ENCODE results near the gene TRIM37. TPM values are rescaled to one million over a fixed set of nuclear protein-coding genes. Genes with fewer than 3 reads are reported as not detected.

TRIM37 gene
- total RNA-seq, 8 experiments from 2014 or later, result 30.2 to 54.5 (median 32.0) TPM

DNA sequence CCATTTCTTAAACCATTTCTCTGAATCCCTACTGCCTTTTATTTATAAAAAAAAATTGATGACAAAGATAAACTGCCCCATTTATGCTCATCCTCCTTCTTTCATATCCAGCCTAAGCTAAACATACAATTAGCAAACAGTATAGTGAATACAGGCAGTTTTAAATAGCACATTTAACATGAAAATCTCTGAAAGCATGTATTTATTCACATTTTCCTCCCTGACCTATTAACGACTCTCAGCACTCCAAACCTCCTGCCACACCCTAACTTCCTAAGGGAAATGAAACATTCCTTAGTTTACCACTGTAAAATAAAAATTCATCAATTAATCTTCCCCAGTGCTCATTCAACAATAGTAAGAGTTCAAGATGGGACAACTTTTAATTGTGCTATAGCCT lies 56.9 kb downstream of the TRIM37 start:
- in situ Hi-C loops (cut with MboI; ENCODE audit: low pct_unique_long_range_greater_than_20kb in 2 of 9, low sequenced_read_pairs in 9 of 9, unreplicated experiment in 9 of 9), result no loop called here
- 0 to 100% (median 89%) methylated on average over 1 of the region's 1 CpG; no CpG with 5 or more reads in 2 of the 10 experiments for WGBS, 10 experiments
- ATAC-seq (replicated peaks in 6 of 8), result peak in 3 of 8 experiments; percentile 39 to 69 (median 68)
- Histone ChIP-seq H3K27ac (no peak overlapping the region), H3K4me3 (no peak overlapping the region), H3K4me1 (replicated peaks in 1 of 2) (no peaks in the 10 kb centered on the region)

DNA sequence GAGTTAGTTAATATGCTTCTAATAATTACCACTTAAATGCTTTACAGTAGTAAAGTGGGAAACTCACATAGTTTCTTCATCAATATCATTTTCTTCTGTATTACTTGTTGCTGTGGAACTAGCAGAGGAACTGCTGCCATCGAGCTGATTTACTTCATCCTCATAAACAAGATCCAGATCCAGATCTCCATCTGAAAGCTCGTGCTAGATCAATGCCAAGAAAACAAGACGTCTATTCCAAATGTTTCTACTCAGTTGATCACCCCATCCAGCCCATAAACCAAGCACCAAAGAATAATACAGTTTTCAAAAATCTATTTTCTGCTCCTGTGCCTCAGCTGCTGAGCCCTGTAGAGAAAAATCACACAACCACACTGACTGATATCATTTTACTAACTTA lies 59.1 kb downstream of the TRIM37 start:
- ATAC-seq (replicated peaks in 6 of 8), result peak in 2 of 8 experiments; percentile 29 to 42
- 0 to 100% (median 93%) methylated on average over 1 to 3 of the region's 3 CpGs; no CpG with 5 or more reads in 1 of the 10 experiments for WGBS, 10 experiments
- Histone ChIP-seq H3K4me1 (replicated peaks in 1 of 2) (no peaks in the 10 kb centered on the region), H3K27ac (no peak overlapping the region), H3K4me3 (no peak overlapping the region)
- in situ Hi-C loops (cut with MboI; ENCODE audit: low pct_unique_long_range_greater_than_20kb in 2 of 9, low sequenced_read_pairs in 9 of 9, unreplicated experiment in 9 of 9), result no loop called here

DNA sequence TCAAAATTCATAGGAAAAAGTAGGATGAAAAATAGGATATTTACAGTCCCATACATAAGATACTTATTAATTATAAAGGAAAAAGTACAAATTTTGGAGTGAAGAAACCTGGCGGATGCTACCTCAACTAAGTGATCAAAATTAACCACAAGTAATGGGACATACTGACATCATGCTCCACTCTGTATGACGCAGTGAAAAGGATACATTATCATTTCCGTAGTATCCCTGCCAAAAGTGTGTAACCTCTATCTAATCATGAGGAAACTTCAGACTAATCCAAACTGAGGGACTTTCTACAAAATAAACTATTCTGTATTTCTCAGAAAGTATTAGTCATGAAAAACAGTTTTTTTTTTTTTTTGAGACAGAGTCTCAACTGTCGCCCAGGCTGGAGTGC lies 60.5 kb downstream of the TRIM37 start:
- in situ Hi-C loops (cut with MboI; ENCODE audit: low pct_unique_long_range_greater_than_20kb in 2 of 9, low sequenced_read_pairs in 9 of 9, unreplicated experiment in 9 of 9), result no loop called here
- 86 to 100% (median 93%) methylated on average over 1 to 4 of the region's 4 CpGs; no CpG with 5 or more reads in 1 of the 10 experiments for WGBS, 10 experiments
- no peak for ATAC-seq (replicated peaks in 6 of 8)
- no peak overlapping the region for H3K27ac ChIP-seq
- H3K4me3 ChIP-seq, result no peak overlapping the region
- no peaks in the 10 kb centered on the region for H3K4me1 ChIP-seq (replicated peaks in 1 of 2)

DNA sequence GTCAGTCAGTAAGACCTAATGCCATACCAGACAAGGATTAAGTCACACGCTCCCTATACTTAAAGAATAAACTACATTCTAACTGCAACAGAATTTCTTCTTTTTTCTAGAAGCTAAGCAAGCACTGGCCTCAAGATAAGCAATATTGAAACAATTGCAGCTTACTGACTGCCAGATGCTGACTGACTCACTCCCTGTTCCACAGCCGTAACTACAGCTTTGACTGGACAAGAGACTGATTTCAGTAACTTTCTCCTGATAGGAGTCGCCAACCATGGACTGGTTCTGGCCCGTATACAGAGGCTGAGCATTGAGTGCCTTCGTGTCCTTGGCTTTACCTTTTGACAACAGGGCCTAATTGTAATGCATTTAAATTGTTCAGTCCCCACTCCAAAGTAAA lies 67.9 kb downstream of the TRIM37 start:
- H3K27ac ChIP-seq, result no peak overlapping the region

DNA sequence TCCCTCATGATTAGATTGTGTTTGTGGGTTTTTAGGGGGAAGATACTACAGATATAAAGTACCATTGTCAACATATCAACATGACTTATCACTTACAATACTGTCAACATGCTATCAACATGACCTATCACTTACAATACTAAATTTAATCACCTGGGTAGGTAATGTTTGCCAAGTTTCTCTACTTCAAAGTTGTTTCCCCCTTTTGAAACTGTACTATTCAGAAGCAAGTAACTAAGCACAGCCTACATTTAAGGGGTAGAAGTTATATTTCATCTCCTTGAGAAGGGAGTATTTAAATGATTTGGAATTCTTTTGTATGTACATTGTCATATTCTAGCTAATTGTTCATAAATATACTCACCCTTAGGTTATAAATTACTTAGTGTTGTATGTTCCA lies 68.7 kb downstream of the TRIM37 start:
- ATAC-seq (replicated peaks in 6 of 8), result no peak
- no peaks in the 10 kb centered on the region for H3K4me1 ChIP-seq (replicated peaks in 1 of 2)
- no peak overlapping the region for H3K27ac ChIP-seq
- no peak overlapping the region for H3K4me3 ChIP-seq
- in situ Hi-C loops (cut with MboI; ENCODE audit: low pct_unique_long_range_greater_than_20kb in 2 of 9, low sequenced_read_pairs in 9 of 9, unreplicated experiment in 9 of 9), result no loop called here

More for the DNA sequence above, 67.9 kb downstream of the TRIM37 start:
- no peak for ATAC-seq (replicated peaks in 6 of 8)
- Histone ChIP-seq H3K4me3 (no peak overlapping the region), H3K4me1 (replicated peaks in 1 of 2) (no peaks in the 10 kb centered on the region)
- in situ Hi-C loops (cut with MboI; ENCODE audit: low pct_unique_long_range_greater_than_20kb in 2 of 9, low sequenced_read_pairs in 9 of 9, unreplicated experiment in 9 of 9), result no loop called here
- 70 to 96% (median 90%) methylated on average over 2 to 5 of the region's 5 CpGs; no CpG with 5 or more reads in 1 of the 10 experiments for WGBS, 10 experiments

DNA sequence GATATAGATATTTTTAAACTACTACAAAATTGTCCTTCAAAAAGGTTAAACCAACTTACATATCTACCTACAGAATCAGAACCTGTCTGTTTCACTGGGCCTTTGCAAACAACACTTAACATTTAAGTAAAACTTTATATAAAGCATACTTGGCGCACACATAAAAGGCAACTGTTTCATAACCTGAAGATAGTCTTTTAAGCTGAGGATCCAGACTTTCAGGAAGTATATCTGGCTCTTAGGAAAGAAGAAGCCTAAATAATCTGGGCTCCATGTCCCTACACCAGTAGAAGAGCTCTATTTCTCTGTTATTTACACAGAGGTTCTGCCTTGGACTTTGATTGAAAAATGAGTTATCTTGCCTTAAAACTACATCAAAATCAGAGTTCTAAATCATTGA lies 75.9 kb downstream of the TRIM37 start:
- H3K27ac ChIP-seq, result no peak overlapping the region
- in situ Hi-C loops (cut with MboI; ENCODE audit: low pct_unique_long_range_greater_than_20kb in 2 of 9, low sequenced_read_pairs in 9 of 9, unreplicated experiment in 9 of 9), result no loop called here
- WGBS, 10 experiments, result 80 to 100% (median 100%) methylated on average over 1 of the region's 1 CpG; no CpG with 5 or more reads in 2 of the 10 experiments

DNA sequence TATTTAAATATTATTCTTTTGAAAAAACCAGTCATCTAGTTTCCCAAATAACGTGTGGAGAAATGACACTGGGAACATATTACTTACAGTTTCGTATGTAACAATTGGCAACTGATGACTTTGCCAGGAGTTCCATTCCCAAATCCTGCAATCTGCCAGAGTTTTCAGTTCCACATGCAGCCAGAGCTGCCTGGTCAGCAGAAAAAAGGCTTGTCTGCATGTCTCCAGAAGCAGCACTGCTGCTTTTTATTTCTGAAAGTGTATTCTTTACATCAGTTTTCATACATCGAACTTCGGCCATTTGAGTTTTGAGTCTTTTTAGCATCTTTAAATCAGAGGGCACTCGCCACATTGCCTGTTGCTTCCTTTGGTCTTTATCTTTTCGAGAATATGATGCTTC lies 78.4 kb downstream of the TRIM37 start:
- H3K4me3 ChIP-seq, result no peak overlapping the region
- WGBS, 10 experiments, result 67 to 100% (median 97%) methylated on average over 1 to 6 of the region's 6 CpGs
- ATAC-seq (replicated peaks in 6 of 8), result no peak
- no peaks in the 10 kb centered on the region for H3K4me1 ChIP-seq (replicated peaks in 1 of 2)
- in situ Hi-C loops (cut with MboI; ENCODE audit: low pct_unique_long_range_greater_than_20kb in 2 of 9, low sequenced_read_pairs in 9 of 9, unreplicated experiment in 9 of 9), result no loop called here
- H3K27ac ChIP-seq, result no peak overlapping the region

More for the DNA sequence above, 75.9 kb downstream of the TRIM37 start:
- Histone ChIP-seq H3K4me3 (no peak overlapping the region), H3K4me1 (replicated peaks in 1 of 2) (no peaks in the 10 kb centered on the region)
- ATAC-seq (replicated peaks in 6 of 8), result no peak

DNA sequence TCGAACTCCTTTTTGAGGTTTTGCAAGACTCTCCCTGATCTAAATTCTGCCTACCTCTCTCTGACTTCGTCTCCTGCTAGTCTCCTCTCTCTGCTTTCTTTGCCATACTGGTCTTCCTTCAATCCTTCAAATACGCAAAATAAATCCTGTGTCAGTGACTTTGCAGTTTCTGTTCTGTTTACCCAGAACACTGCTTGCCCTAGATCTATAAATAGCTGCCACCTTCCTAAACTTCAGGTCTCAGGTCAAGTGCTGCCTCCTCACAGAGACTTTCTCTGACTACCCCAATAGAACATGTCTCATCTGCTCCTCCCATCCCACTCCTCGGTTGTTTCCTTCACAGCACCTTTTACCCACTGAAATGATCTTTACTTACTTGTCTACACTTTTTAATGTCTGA lies 78.9 kb downstream of the TRIM37 start:
- 60 to 100% (median 92%) methylated on average over 2 to 4 of the region's 4 CpGs for WGBS, 10 experiments
- no peak overlapping the region for H3K4me3 ChIP-seq
- no peak overlapping the region for H3K27ac ChIP-seq
- H3K4me1 ChIP-seq (replicated peaks in 1 of 2), result no peaks in the 10 kb centered on the region
- ATAC-seq (replicated peaks in 6 of 8), result no peak
- in situ Hi-C loops (cut with MboI; ENCODE audit: low pct_unique_long_range_greater_than_20kb in 2 of 9, low sequenced_read_pairs in 9 of 9, unreplicated experiment in 9 of 9), result no loop called here

DNA sequence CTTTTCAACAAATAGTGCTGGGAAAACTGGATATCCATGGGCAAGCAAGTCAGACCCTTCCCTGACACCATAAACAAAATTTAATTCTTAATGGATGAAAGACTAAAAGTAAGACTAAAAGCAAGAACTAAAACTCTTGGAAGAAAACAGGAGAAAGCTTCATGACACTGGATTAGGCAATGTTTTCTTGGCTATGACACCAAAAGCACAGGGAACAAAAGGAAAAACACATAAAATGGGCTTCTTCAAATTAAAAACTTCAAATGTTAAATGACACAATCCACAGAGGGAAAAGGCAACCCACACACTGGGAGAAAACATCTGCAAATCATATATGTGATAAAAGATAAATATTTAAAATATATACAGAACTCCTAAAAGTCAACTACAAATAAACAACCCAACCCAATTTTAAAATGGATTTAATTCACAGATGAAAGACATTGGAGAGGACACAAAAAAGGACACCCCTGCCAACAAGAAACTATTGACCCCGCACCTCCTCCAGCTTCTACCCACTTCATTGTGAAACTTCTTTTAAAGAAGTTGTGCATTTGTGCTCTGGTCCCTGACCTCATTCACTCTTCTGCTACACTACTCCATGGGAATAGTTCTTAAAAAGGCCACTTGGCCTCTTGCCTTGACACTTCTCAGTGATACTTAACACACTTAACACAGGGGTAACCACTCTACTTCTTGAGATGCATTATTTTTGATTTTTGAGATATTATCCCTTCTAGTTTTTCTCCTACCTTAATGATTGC lies 80.3 kb downstream of the TRIM37 start:
- H3K27ac ChIP-seq, result no peak overlapping the region
- WGBS, 10 experiments, result 0 to 100% (median 62%) methylated on average over 1 of the region's 1 CpG; no CpG with 5 or more reads in 4 of the 10 experiments
- in situ Hi-C loops (cut with MboI; ENCODE audit: low pct_unique_long_range_greater_than_20kb in 2 of 9, low sequenced_read_pairs in 9 of 9, unreplicated experiment in 9 of 9), result no loop called here
- ATAC-seq (replicated peaks in 6 of 8), result no peak
- H3K4me3 ChIP-seq, result no peak overlapping the region
- H3K4me1 ChIP-seq (replicated peaks in 1 of 2), result no peaks in the 10 kb centered on the region

DNA sequence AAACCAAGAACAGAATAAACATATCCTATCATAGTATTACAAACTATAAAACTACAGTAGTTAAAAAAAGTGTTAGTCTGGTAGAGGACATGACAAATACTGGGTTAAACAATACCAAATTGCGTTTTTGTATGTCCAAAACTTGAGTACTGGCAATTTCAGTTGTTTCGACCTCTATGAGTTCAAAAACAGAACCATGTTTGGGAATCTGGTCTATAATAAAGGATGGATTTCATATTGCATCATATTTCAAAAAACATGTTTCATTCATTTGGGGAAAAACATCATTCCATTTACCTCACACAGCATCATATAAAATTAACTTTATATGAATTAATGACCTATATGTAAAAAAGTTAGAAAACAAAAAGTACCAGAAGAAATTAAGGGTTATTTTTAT lies 81.8 kb downstream of the TRIM37 start:
- Histone ChIP-seq H3K4me3 (no peak overlapping the region), H3K4me1 (replicated peaks in 1 of 2) (no peaks in the 10 kb centered on the region), H3K27ac (no peak overlapping the region)
- 70 to 100% (median 95%) methylated on average over 1 to 2 of the region's 2 CpGs; no CpG with 5 or more reads in 3 of the 10 experiments for WGBS, 10 experiments
- no peak for ATAC-seq (replicated peaks in 6 of 8)
- in situ Hi-C loops (cut with MboI; ENCODE audit: low pct_unique_long_range_greater_than_20kb in 2 of 9, low sequenced_read_pairs in 9 of 9, unreplicated experiment in 9 of 9), result loop anchor here in 6 of 9 experiments (25.0 kb wide), 3 partner anchors 313 to 513 kb away; partner anchors contain the start of gene MTMR4 (in 2 of the 6)

DNA sequence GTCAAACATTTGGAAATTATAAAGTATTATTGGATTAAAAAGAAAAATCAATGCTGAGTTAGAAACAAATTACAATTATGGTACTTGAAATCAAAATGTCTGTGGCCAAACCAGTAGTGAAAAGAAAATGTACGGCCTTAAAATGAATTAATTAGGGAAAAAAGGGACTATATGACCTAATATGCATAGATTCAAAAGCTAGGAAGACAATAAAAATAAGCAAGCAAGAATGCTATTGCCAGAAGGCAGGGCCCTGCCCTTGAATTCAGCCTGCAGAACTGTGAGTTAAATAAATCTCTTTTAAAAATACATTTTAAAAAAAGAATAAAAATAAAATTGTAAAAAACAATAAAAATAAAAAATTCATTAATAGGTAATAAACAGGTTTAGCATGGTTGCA lies 88.7 kb downstream of the TRIM37 start:
- in situ Hi-C loops (cut with MboI; ENCODE audit: low pct_unique_long_range_greater_than_20kb in 2 of 9, low sequenced_read_pairs in 9 of 9, unreplicated experiment in 9 of 9), result loop anchor here in 6 of 9 experiments (25.0 kb wide), 3 partner anchors 306 to 506 kb away; partner anchors contain the start of gene MTMR4 (in 2 of the 6)
- 0 to 100% (median 80%) methylated on average over 1 of the region's 1 CpG for WGBS, 10 experiments
- Histone ChIP-seq H3K27ac (no peak overlapping the region), H3K4me3 (no peak overlapping the region), H3K4me1 (replicated peaks in 1 of 2) (no peaks in the 10 kb centered on the region)
- ATAC-seq (replicated peaks in 6 of 8), result peak in 3 of 8 experiments; percentile 75 to 89 (median 86)

DNA sequence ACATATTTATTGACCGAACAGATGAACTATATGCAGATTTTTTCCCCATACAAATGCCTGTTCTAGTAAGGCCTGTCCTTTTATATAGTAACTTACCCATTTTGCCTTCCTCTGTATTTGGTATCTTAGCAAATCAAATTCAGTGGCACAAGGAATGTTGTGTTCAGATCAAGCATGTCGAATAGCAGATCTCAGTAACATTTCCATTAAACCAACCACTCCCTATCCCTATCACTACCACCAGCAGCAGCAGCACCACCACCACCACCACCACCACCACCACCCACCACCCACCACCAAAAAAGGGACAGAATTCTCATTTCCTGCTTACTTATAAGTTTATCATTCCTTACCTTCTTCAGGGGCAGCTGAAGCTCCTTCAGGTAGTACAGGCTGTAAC lies 94.7 kb downstream of the TRIM37 start:
- in situ Hi-C loops (cut with MboI; ENCODE audit: low pct_unique_long_range_greater_than_20kb in 2 of 9, low sequenced_read_pairs in 9 of 9, unreplicated experiment in 9 of 9), result loop anchor here in 6 of 9 experiments (25.0 kb wide), 3 partner anchors 300 to 500 kb away; partner anchors contain the start of gene MTMR4 (in 2 of the 6)
- peak in 2 of 8 experiments; percentile 48 to 80 for ATAC-seq (replicated peaks in 6 of 8)
- Histone ChIP-seq H3K4me1 (replicated peaks in 1 of 2) (no peaks in the 10 kb centered on the region), H3K4me3 (no peak overlapping the region), H3K27ac (no peak overlapping the region)
- 38 to 100% (median 100%) methylated on average over 1 to 2 of the region's 2 CpGs; no CpG with 5 or more reads in 3 of the 10 experiments for WGBS, 10 experiments

DNA sequence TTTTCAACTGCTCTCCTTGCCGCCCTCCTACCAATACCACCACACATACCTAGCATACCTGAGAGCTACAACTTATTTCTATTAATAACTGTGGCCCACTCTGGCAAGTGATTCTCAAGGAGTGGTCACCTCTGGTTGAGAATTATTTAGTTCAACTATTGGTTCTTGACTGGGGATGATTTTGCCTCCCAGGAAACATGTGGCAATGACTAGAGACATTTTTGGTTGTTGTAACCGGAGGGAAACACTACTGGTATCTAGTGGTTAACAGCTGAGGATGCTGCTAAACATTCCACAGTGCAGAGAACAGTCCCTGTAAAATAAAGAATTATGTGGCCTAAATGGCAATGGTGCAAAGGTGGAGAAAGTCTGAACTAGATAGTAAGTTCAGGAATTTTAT lies 96.7 kb downstream of the TRIM37 start:
- Histone ChIP-seq H3K4me3 (no peak overlapping the region), H3K4me1 (replicated peaks in 1 of 2) (no peaks in the 10 kb centered on the region), H3K27ac (no peak overlapping the region)
- in situ Hi-C loops (cut with MboI; ENCODE audit: low pct_unique_long_range_greater_than_20kb in 2 of 9, low sequenced_read_pairs in 9 of 9, unreplicated experiment in 9 of 9), result loop anchor here in 6 of 9 experiments (25.0 kb wide), 3 partner anchors 298 to 498 kb away; partner anchors contain the start of gene MTMR4 (in 2 of the 6)
- ATAC-seq (replicated peaks in 6 of 8), result no peak
- 72 to 100% (median 95%) methylated on average over 1 to 2 of the region's 2 CpGs for WGBS, 10 experiments

Data from motor neuron (in vitro differentiated cells).